H1 (cell line): ENCODE data around the gene RANGRF. TPM values are rescaled to one million over a fixed set of nuclear protein-coding genes. Genes with fewer than 3 reads are reported as not detected.
A peak's percentile ranks its signal among the peaks of the same experiment; 100 is the strongest.

Experiments used
- CTCF ChIA-PET: fragments of 300-600 bp; sonication (Branson Sonifier 250); formaldehyde crosslinking; loops from one replicate; lab custom pipeline; 2021; ENCODE audit not compliant: partially characterized antibody; lab: Charles Lee
- POLR2A ChIA-PET: fragments of 300-600 bp; sonication (Branson Sonifier 250); formaldehyde crosslinking; loops from one replicate; lab custom pipeline; 2021; ENCODE audit warnings: inconsistent platforms; ENCODE audit not compliant: partially characterized antibody; lab: Charles Lee
- DNase-seq, 2 experiments: peaks; one replicate each; pipeline versions ENCODE4 v3.0.0 to v3.0.0-alpha.2; 2010 to 2022; ENCODE audit warnings: low spot score in 2 of 2, low read depth in 1 of 2, mixed read lengths in 1 of 2
- FAIRE-seq: peaks from 2 replicates; lab custom pipeline; 2011; peaks lifted over from hg19 to GRCh38; lab: Jason Lieb, UNC
- H2AFZ ChIP-seq: 2 replicates; pipeline ENCODE4 v1.8.1; 2012; ENCODE audit warnings: low read length, inconsistent platforms
- H2AK5ac ChIP-seq: 2 replicates; pipeline ENCODE4 v1.6.1; 2013; ENCODE audit warnings: low read depth, low read length
- H2BK120ac ChIP-seq: replicated peaks from 2 replicates; pipeline ENCODE3; 2013; ENCODE audit warnings: low read depth, low read length, inconsistent platforms
- H2BK12ac ChIP-seq: 2 replicates; pipeline ENCODE4 v1.6.1; 2013; ENCODE audit warnings: low read depth, low read length
- H2BK15ac ChIP-seq: 2 replicates; pipeline ENCODE4 v1.6.1; 2013; ENCODE audit warnings: low read length
- H2BK20ac ChIP-seq: 2 replicates; pipeline ENCODE4 v1.6.1; 2013; ENCODE audit warnings: low read length
- H2BK5ac ChIP-seq: 2 replicates; pipeline ENCODE4 v1.6.1; 2013; ENCODE audit warnings: low read depth, low read length
- H3K14ac ChIP-seq: 2 replicates; pipeline ENCODE4 v1.6.1; 2013; ENCODE audit warnings: inconsistent platforms; ENCODE audit not compliant: insufficient read length
- H3K18ac ChIP-seq: 2 replicates; pipeline ENCODE4 v1.6.1; 2013; ENCODE audit warnings: low read length; ENCODE audit errors: extremely low read depth
- H3K23ac ChIP-seq: 2 replicates; pipeline ENCODE4 v1.6.1; 2013; ENCODE audit warnings: inconsistent platforms; ENCODE audit not compliant: insufficient read length
- H3K23me2 ChIP-seq: 2 replicates; pipeline ENCODE4 v1.6.1; 2013; ENCODE audit warnings: low read depth, low read length
- H3K27ac ChIP-seq: 2 replicates; pipeline ENCODE4 v1.6.1; 2011; ENCODE audit warnings: low read depth, low read length, inconsistent platforms
- H3K27me3 ChIP-seq, 4 experiments: replicated peaks in 1 of 4; 1 replicate in 1 of 4; 2 replicates in 3 of 4; pipeline versions ENCODE4 v1.6.1 to v1.8.1; 2011 to 2013; ENCODE audit warnings: low read length in 3 of 4, mild to moderate bottlenecking in 3 of 4, inconsistent platforms in 2 of 4, mixed read lengths in 2 of 4, moderate library complexity in 1 of 4; ENCODE audit not compliant: control insufficient read depth in 3 of 4, insufficient read depth in 3 of 4; ENCODE audit errors: extremely low read depth in 1 of 4
- H3K36me3 ChIP-seq, 4 experiments: 2 replicates each; pipeline versions ENCODE4 v1.6.1 to v1.8.1; 2011 to 2013; ENCODE audit warnings: mild to moderate bottlenecking in 4 of 4, low read length in 3 of 4, moderate library complexity in 2 of 4, control low read depth in 1 of 4, inconsistent platforms in 1 of 4; ENCODE audit not compliant: insufficient read depth in 4 of 4, control insufficient read depth in 2 of 4
- H3K4ac ChIP-seq: replicated peaks from 2 replicates; pipeline ENCODE3; 2013; ENCODE audit warnings: low read length, low read depth, mixed read lengths, inconsistent platforms; ENCODE audit not compliant: insufficient read length
- H3K4me1 ChIP-seq, 4 experiments: replicated peaks in 1 of 4; 1 replicate in 1 of 4; 2 replicates in 3 of 4; pipeline versions ENCODE4 v1.6.1 to v1.8.1; 2011 to 2013; ENCODE audit warnings: low read length in 3 of 4, inconsistent platforms in 2 of 4, mixed read lengths in 1 of 4; ENCODE audit not compliant: insufficient read depth in 4 of 4, control insufficient read depth in 3 of 4
- H3K4me2 ChIP-seq, 2 experiments: 2 replicates each; pipeline versions ENCODE4 v1.6.1 to v1.8.1; 2011 to 2013; ENCODE audit warnings: low read depth in 2 of 2, low read length in 2 of 2, control low read depth in 1 of 2, inconsistent platforms in 1 of 2, mild to moderate bottlenecking in 1 of 2; ENCODE audit not compliant: insufficient read depth in 1 of 2
- H3K4me3 ChIP-seq, 4 experiments: fragments of 200-600, 300-600 bp in 1 of 4; sonication (generic), shearing (Covaris generic), sonication (Bioruptor Twin) in 1 of 4; 2 replicates each; pipeline versions ENCODE4 v1.5.1 to v1.8.1; 2011 to 2016; ENCODE audit warnings: low read length in 4 of 4, low read depth in 3 of 4, control low read depth in 2 of 4, inconsistent platforms in 2 of 4, mild to moderate bottlenecking in 2 of 4, mixed read lengths in 1 of 4, moderate library complexity in 1 of 4; ENCODE audit not compliant: insufficient read depth in 2 of 4; ENCODE audit errors: extremely low read depth in 1 of 4
- H3K56ac ChIP-seq: replicated peaks from 2 replicates; pipeline ENCODE3; 2013; ENCODE audit warnings: low read depth, mild to moderate bottlenecking, mixed read lengths, low read length, inconsistent platforms; ENCODE audit not compliant: insufficient read length
- H3K79me1 ChIP-seq: 2 replicates; pipeline ENCODE4 v1.6.1; 2013; ENCODE audit warnings: low read depth, low read length, control low read depth
- H3K79me2 ChIP-seq, 2 experiments: 2 replicates each; pipeline versions ENCODE4 v1.6.1 to v1.8.1; 2012 to 2013; ENCODE audit warnings: low read length in 2 of 2, mild to moderate bottlenecking in 2 of 2, inconsistent platforms in 1 of 2; ENCODE audit not compliant: insufficient read depth in 2 of 2, control insufficient read depth in 1 of 2
- H3K9ac ChIP-seq, 4 experiments: replicated peaks in 1 of 4; 1 replicate in 1 of 4; 2 replicates in 3 of 4; pipeline versions ENCODE4 v1.6.1 to v1.8.1; 2011 to 2013; ENCODE audit warnings: low read depth in 3 of 4, low read length in 3 of 4, control low read depth in 2 of 4, mild to moderate bottlenecking in 2 of 4, moderate library complexity in 2 of 4, inconsistent platforms in 1 of 4; ENCODE audit errors: extremely low read depth in 1 of 4
- H3K9me3 ChIP-seq, 2 experiments: 2 replicates each; pipeline versions ENCODE4 v1.6.1 to v1.8.1; 2012 to 2013; ENCODE audit warnings: mild to moderate bottlenecking in 2 of 2, moderate library complexity in 2 of 2, control low read depth in 1 of 2, inconsistent platforms in 1 of 2, low read depth in 1 of 2, low read length in 1 of 2, mixed read lengths in 1 of 2; ENCODE audit not compliant: insufficient read depth in 2 of 2
- H4K20me1 ChIP-seq, 2 experiments: replicated peaks in 1 of 2; 2 replicates each; pipeline versions ENCODE3 to v1.8.1; 2011 to 2013; ENCODE audit warnings: inconsistent platforms in 2 of 2, low read length in 2 of 2, mild to moderate bottlenecking in 1 of 2; ENCODE audit not compliant: insufficient read depth in 2 of 2, control insufficient read depth in 1 of 2
- H4K5ac ChIP-seq: 2 replicates; pipeline ENCODE4 v1.6.1; 2013; ENCODE audit warnings: low read length, low read depth, mixed read lengths, inconsistent platforms; ENCODE audit not compliant: insufficient read length
- H4K8ac ChIP-seq: 2 replicates; pipeline ENCODE4 v1.8.0; 2013; ENCODE audit warnings: mild to moderate bottlenecking, moderate library complexity, low read length, inconsistent platforms; ENCODE audit not compliant: insufficient read depth; ENCODE audit errors: extremely low read depth
- H4K91ac ChIP-seq: replicated peaks from 2 replicates; pipeline ENCODE3; 2013; ENCODE audit warnings: low read length, mixed read lengths, inconsistent platforms; ENCODE audit not compliant: insufficient read length
- RAD21 ChIP-seq, 2 experiments: IDR thresholded peaks in 1 of 2; conservative IDR thresholded peaks in 1 of 2; 2 replicates each; pipeline ENCODE4 v1.6.1; 2011; ENCODE audit warnings: low read depth in 2 of 2, low read length in 2 of 2, improper control_type of control experiment in 1 of 2, inconsistent platforms in 1 of 2, mild to moderate bottlenecking in 1 of 2, moderate library complexity in 1 of 2
- RBBP5 ChIP-seq: IDR thresholded peaks from 2 replicates; pipeline ENCODE4 v1.7.1; 2012; ENCODE audit warnings: low read depth, mild to moderate bottlenecking, inconsistent platforms, low read length, moderate library complexity, borderline replicate concordance
- RNF2 ChIP-seq: fragments of 200-900, 300-1000 bp; sonication (generic); IDR thresholded peaks from 2 replicates; pipeline ENCODE4 v1.7.1; 2016; ENCODE audit warnings: borderline replicate concordance, low read depth, mild to moderate bottlenecking, antibody characterized with exemption, low read length; ENCODE audit not compliant: poor library complexity, severe bottlenecking; ENCODE audit errors: missing control alignments
- WGBS, 2 experiments: shearing (Covaris generic) in 1 of 2; methylation state at CpG; one replicate each; pipeline versions ENCODE4 v1.1.6 to v1.1.7; 2013 to 2015; ENCODE audit warnings: low lambda C conversion rate in 2 of 2, mixed read lengths in 2 of 2, inconsistent platforms in 1 of 2, low coverage in 1 of 2, missing lambda C conversion rate in 1 of 2; ENCODE audit not compliant: insufficient replicate concordance in 2 of 2, insufficient coverage in 1 of 2, insufficient read length in 1 of 2; ENCODE audit errors: extremely low coverage in 1 of 2, missing lambda C conversion rate in 1 of 2; 5-methylcytosine and 5-hydroxymethylcytosine counted together
- polyA plus RNA-seq, 7 experiments: library from polyadenylated mRNA; depleted of rRNA in 3 of 7; stranded (reverse) in 5 of 7; unstranded in 2 of 7; fragments of >200 nt in 5 of 7; fragments of 200-250 nt in 2 of 7; gene quantifications; 1 replicate in 5 of 7; 2 replicates in 1 of 7; 4 replicates in 1 of 7; pipeline versions ENCODE4 v1.2.1 to v1.2.3, GENCODE V29; 2011 to 2013; ENCODE audit warnings: missing spikeins in 2 of 7, mixed read lengths in 2 of 7
- total RNA-seq: library from RNA; stranded (reverse); fragmentation: NEBNext Ultra II Directional; extraction: Animal tissue kit (Norgen Biotek cat#: 25700); gene quantifications from 2 replicates; pipeline ENCODE4 v1.2.1, GENCODE V29; 2021

Gene RANGRF
- total and polyA plus RNA-seq, 2 of the 8 experiments (the other 6 are each of a cell fraction or from before 2014, with no cell fraction given): 36.9 to 49.6 TPM

GRCh38 chr17:8243827-8244226 lies 44.6 kb upstream of the RANGRF start:
- H3K18ac ChIP-seq: no peak overlapping the region
- FAIRE-seq (no peak), DNase-seq (no peak)
- H4K91ac ChIP-seq: no peak overlapping the region
- 87% methylated on average over 5 of the region's 5 CpGs; no CpG with 5 or more reads in 1 of the 2 experiments for WGBS, 2 experiments
- H3K4ac ChIP-seq: no peak overlapping the region
- no peaks in the 10 kb centered on the region for H3K27me3 ChIP-seq
- no peak overlapping the region for H3K9ac ChIP-seq
- TF ChIP-seq RNF2 (no peak), RBBP5 (no peak), RAD21 (IDR thresholded peaks at IDR 0.05 in 1 of 2, conservative IDR thresholded peaks at IDR 0.05 in 1 of 2; ENCODE audit: low read depth in 2 of 2, low read length in 2 of 2) (peak in 1 of 2 experiments; percentile 14; a peak in 1 of 4 replicates)
- H2BK15ac ChIP-seq: no peak overlapping the region
- H3K27ac ChIP-seq: no peak overlapping the region
- 0 out of 7 replicates have a peak, but pooled peaks cover 0 to under 1% (median 0%) of the 10 kb centered on the region in 4 experiments for H3K4me1 ChIP-seq
- H3K23ac ChIP-seq: no peak overlapping the region
- no peak overlapping the region for H2BK120ac ChIP-seq
- no peak overlapping the region for H3K56ac ChIP-seq
- H3K36me3 ChIP-seq: peaks cover 0 to 16% (median 2%) of the 10 kb centered on the region in 4 experiments; a peak in 4 of 8 replicates
- no peaks in the 10 kb centered on the region for H4K20me1 ChIP-seq
- H2BK12ac ChIP-seq: no peak overlapping the region
- ChIA-PET POLR2A (interaction anchor here (0.7 to 66.3 kb wide), 5 partner anchors 1 to 132 kb away, joined by 3 to 1521 read pairs (median 5); partner anchors contain the start of genes CTC1, PFAS, RANGRF and SLC25A35), CTCF (interaction anchor here (0.6 to 2.0 kb wide), 11 partner anchors 14 to 672 kb away, joined by 3 to 7 read pairs (median 4); no protein-coding TSS in a partner anchor)
- H3K23me2 ChIP-seq: peaks cover 2% of the 10 kb centered on the region
- no peak overlapping the region for H4K5ac ChIP-seq
- no peak overlapping the region for H3K4me3 ChIP-seq
- H2BK5ac ChIP-seq: no peak overlapping the region
- H3K9me3 ChIP-seq: no peaks in the 10 kb centered on the region
- no peak overlapping the region for H3K4me2 ChIP-seq
- H2AK5ac ChIP-seq: no peak overlapping the region
- H4K8ac ChIP-seq: no peak overlapping the region
- no peak overlapping the region for H2AFZ ChIP-seq
- H3K79me2 ChIP-seq: peaks cover 4 to 31% of the 10 kb centered on the region in 2 experiments; a peak in 3 of 4 replicates
- no peak overlapping the region for H2BK20ac ChIP-seq
- no peak overlapping the region for H3K14ac ChIP-seq
- H3K79me1 ChIP-seq: no peaks in the 10 kb centered on the region; the same call in 1 of the 2 replicates
